GM12801 (cell line): ENCODE results near the gene ADAMTS12.

Source experiments
- CTCF ChIP-seq: IDR thresholded peaks from one replicate; pipeline ENCODE4 v1.5.1; 2011; ENCODE audit warnings: control low read depth; ENCODE audit not compliant: insufficient read length; ENCODE audit errors: extremely low read depth

Gene ADAMTS12

GRCh38 chr5:33601881-33602280 lies 289.9 kb downstream of the ADAMTS12 start:
- no peak for TF ChIP-seq CTCF

DNA sequence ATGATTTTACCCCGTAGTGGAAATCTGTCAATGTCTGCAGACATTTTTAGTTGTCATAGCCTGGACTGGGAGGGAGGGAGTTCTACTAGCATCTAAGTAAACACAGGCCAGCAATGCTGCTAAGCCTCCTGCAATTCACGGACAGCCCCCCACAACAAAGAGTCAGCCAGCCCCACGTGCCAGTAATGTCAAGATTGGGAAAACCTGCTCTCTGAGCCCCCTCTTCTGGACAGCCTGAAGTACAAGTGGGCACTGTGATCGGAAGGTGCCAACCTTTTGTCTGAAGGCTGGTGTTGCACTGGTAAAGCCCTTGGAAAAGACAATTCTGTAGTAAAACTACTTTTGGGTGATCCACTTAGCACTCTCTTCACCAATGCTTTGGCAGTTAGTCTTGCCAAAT lies 296.5 kb downstream of the ADAMTS12 start:
- TF ChIP-seq CTCF, result no peak

DNA sequence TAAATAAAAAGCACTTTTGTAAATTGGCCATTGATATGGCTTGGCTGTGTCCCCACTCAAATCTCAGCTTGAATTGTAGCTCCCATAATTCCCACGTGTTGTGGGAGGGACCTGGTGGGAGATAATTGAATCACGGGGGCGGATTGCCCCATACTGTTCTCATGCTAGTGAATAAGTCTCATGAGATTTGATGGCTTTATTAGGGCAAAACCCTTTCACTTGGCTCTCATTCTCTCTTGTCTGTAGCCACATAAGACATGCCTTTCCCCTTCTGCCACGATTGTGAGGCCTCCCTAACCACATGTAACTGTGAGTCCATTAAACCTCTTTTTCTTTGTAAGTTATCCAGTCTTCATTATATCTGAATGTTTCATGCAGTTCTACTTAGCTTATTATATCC lies 297.8 kb downstream of the ADAMTS12 start:
- TF ChIP-seq CTCF, result no peak

GRCh38 chr5:33592245-33592644 lies 299.5 kb downstream of the ADAMTS12 start:
- no peak for TF ChIP-seq CTCF

- TF ChIP-seq CTCF, result no peak
Observed at GRCh38 chr5:33588654-33589372, 303.0 kb downstream of the ADAMTS12 start.

GRCh38 chr5:33583332-33583731 lies 308.5 kb downstream of the ADAMTS12 start:
- no peak for TF ChIP-seq CTCF

- no peak for TF ChIP-seq CTCF
Observed at GRCh38 chr5:33582417-33582816, 309.4 kb downstream of the ADAMTS12 start.
